SU-DHL-6 (cell line): ENCODE data around the gene FOXC1.

Experiments
- H2AFZ ChIP-seq: fragments of 200-600 bp; sonication (generic); 2 replicates; pipeline ENCODE4 v1.6.1; 2014; ENCODE audit warnings: low read depth, mild to moderate bottlenecking, moderate library complexity, mixed read lengths, antibody characterized with exemption, low read length; ENCODE audit not compliant: severe bottlenecking
- H3F3A ChIP-seq: fragments of 200-600 bp; shearing (Covaris generic); 2 replicates; pipeline ENCODE4 v1.6.0; 2016; ENCODE audit warnings: antibody characterized with exemption, mild to moderate bottlenecking; ENCODE audit not compliant: insufficient read depth
- H3K27ac ChIP-seq: fragments of 200-600 bp; sonication (generic); 2 replicates; pipeline ENCODE4 v1.5.1; 2016; ENCODE audit warnings: low read depth, mild to moderate bottlenecking, low read length, moderate library complexity, mixed read lengths
- H3K27me3 ChIP-seq: fragments of 200-600 bp; sonication (generic), shearing (Covaris generic); 2 replicates; pipeline ENCODE4 v1.6.0; 2014; ENCODE audit warnings: mild to moderate bottlenecking, low read length
- H3K36me3 ChIP-seq: fragments of 200-600 bp; sonication (generic); 2 replicates; pipeline ENCODE4 v1.6.1; 2014; ENCODE audit warnings: mild to moderate bottlenecking, low read length, mixed read lengths
- H3K4me2 ChIP-seq: fragments of 300-600, 200-600 bp; shearing (Covaris generic), sonication (generic); 2 replicates; pipeline ENCODE4 v1.6.0; 2014; ENCODE audit warnings: low read length, low read depth, mild to moderate bottlenecking; ENCODE audit not compliant: poor library complexity, severe bottlenecking
- H3K4me3 ChIP-seq: fragments of 200-600 bp; sonication (generic); 2 replicates; pipeline ENCODE4 v1.5.1; 2014; ENCODE audit warnings: antibody characterized with exemption, low read length, mild to moderate bottlenecking, mixed read lengths; ENCODE audit not compliant: insufficient read depth, poor library complexity, severe bottlenecking
- H3K79me2 ChIP-seq: fragments of 200-600 bp; sonication (generic); 2 replicates; pipeline ENCODE4 v1.6.1; 2014; ENCODE audit warnings: mild to moderate bottlenecking, low read length, moderate library complexity; ENCODE audit not compliant: insufficient read depth
- H3K9ac ChIP-seq: fragments of 200-600 bp; sonication (generic); 2 replicates; pipeline ENCODE4 v1.7.0; 2014; ENCODE audit warnings: mild to moderate bottlenecking, low read length
- H3K9me2 ChIP-seq: fragments of 200-600 bp; sonication (generic); replicated peaks from 2 replicates; pipeline ENCODE4 v1.6.1; 2014; ENCODE audit warnings: low read length; ENCODE audit not compliant: insufficient read depth
- H3K9me3 ChIP-seq: fragments of 200-600 bp; sonication (generic); 2 replicates; pipeline ENCODE4 v1.6.1; 2014; ENCODE audit warnings: low read length, mixed read lengths; ENCODE audit not compliant: insufficient read depth
- H4K20me1 ChIP-seq: fragments of 200-600 bp; sonication (generic); 2 replicates; pipeline ENCODE4 v1.6.1; 2014; ENCODE audit warnings: low read depth, mild to moderate bottlenecking, antibody characterized with exemption, low read length, moderate library complexity, mixed read lengths
- EZH2phosphoT487 ChIP-seq: fragments of 200-600 bp; sonication (generic), shearing (Covaris generic); conservative IDR thresholded peaks from 2 replicates; pipeline ENCODE4 v1.6.1; 2018; ENCODE audit warnings: mild to moderate bottlenecking, antibody characterized with exemption, low read length, moderate library complexity, mixed read lengths
- TF ChIP-seq, protein P1 (sequence below): fragments of 200-600 bp; sonication (generic); IDR thresholded peaks from one replicate; pipeline ENCODE4 v1.5.1; 2017; ENCODE audit warnings: antibody characterized with exemption, mild to moderate bottlenecking, low read length, moderate library complexity; ENCODE audit not compliant: insufficient read depth, poor library complexity, severe bottlenecking

The FOXC1 gene

DNA sequence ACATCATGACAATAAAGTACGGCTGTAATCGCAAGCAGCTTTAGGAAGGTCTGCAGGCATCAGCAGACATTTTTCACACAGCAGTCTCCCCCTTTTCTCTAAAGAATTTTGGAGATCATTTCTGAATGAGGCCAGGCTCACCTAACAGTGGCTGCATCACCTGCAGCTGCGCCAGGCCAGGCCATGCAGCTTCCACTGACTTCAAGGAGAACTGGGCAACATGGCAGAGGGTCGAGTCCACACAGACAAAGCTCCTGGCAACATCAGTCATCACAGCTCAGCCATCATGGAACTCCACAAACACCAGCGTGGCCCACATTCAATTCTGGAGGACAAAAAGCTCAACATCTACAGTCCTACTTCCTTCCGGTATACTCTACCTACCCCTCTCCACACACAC is 17.8 kb upstream of the FOXC1 start:
- no peak overlapping the region for H3K4me2 ChIP-seq
- no peaks in the 10 kb centered on the region for H4K20me1 ChIP-seq
- H3F3A ChIP-seq: no peaks in the 10 kb centered on the region
- H3K79me2 ChIP-seq: no peaks in the 10 kb centered on the region
- no peak overlapping the region for H2AFZ ChIP-seq
- no peak overlapping the region for H3K9ac ChIP-seq
- no peaks in the 10 kb centered on the region for H3K9me3 ChIP-seq
- H3K36me3 ChIP-seq: no peaks in the 10 kb centered on the region
- no peaks in the 10 kb centered on the region for H3K9me2 ChIP-seq
- no peak overlapping the region for H3K4me3 ChIP-seq
- H3K27ac ChIP-seq: no peak overlapping the region
- TF ChIP-seq, protein P1, sequence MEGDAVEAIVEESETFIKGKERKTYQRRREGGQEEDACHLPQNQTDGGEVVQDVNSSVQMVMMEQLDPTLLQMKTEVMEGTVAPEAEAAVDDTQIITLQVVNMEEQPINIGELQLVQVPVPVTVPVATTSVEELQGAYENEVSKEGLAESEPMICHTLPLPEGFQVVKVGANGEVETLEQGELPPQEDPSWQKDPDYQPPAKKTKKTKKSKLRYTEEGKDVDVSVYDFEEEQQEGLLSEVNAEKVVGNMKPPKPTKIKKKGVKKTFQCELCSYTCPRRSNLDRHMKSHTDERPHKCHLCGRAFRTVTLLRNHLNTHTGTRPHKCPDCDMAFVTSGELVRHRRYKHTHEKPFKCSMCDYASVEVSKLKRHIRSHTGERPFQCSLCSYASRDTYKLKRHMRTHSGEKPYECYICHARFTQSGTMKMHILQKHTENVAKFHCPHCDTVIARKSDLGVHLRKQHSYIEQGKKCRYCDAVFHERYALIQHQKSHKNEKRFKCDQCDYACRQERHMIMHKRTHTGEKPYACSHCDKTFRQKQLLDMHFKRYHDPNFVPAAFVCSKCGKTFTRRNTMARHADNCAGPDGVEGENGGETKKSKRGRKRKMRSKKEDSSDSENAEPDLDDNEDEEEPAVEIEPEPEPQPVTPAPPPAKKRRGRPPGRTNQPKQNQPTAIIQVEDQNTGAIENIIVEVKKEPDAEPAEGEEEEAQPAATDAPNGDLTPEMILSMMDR: no peak
- no peak for TF ChIP-seq EZH2phosphoT487
- no peaks in the 10 kb centered on the region for H3K27me3 ChIP-seq

DNA sequence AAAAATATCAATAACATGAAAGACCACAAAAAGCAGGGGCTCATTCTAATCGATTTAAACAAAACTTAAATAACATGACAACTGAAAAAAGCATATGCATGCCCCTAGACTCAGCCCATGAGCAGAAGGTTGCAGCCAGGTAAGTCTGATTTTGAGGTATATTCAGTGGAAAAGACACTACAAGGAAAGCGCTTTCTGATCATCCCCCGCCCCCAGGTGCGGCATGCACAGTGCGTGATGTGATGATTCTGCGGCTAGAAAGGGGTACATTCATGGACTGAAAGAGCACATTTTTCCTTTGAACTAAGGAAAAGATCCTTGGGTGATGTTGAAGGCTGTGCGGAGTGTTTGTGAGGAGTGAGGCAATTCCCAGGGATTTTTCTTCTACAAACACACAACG is 16.9 kb upstream of the FOXC1 start:
- H3K79me2 ChIP-seq: no peaks in the 10 kb centered on the region
- H2AFZ ChIP-seq: no peak overlapping the region
- no peak overlapping the region for H3K27ac ChIP-seq
- H3K4me3 ChIP-seq: no peak overlapping the region
- no peaks in the 10 kb centered on the region for H3K9me2 ChIP-seq
- no peaks in the 10 kb centered on the region for H3K36me3 ChIP-seq
- H3K27me3 ChIP-seq: no peaks in the 10 kb centered on the region
- no peaks in the 10 kb centered on the region for H3F3A ChIP-seq
- H3K9ac ChIP-seq: no peak overlapping the region
- H3K9me3 ChIP-seq: no peaks in the 10 kb centered on the region
- no peak for TF ChIP-seq EZH2phosphoT487
- TF ChIP-seq, protein P1: no peak
- H3K4me2 ChIP-seq: no peak overlapping the region
- H4K20me1 ChIP-seq: no peaks in the 10 kb centered on the region

DNA sequence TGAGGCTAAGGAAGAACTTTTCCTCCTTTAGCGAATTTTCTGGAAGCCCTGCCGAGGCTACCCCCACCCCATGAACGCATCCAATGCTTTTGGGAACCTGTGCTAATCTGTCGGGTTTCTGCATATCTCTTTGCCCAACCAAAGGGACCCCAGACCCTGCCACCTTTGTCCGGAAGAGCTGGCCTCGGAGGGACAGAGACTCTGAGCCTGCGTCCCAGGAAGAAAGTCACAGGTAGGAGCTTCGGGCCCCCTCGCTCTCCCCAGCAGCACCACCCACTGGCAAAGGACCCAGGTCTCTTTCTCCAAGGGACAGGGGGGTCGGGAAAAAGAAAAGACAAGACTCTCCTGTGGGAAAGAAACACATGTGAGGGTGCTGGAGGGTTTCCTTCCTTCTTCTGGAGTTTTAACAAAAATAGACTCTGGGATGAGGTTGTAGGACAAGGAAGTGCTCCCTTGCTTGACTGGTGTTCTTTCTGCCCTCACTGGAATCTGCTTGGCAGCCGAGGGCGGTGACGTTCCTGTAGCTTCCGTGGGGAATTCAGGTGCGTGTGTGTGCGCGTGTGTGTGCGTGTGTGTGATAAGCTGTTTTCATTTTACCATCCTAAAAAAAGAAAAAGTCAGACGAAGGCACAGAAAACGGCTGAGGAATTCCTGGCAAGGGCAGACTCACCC is 16.3 kb upstream of the FOXC1 start:
- H3K79me2 ChIP-seq: no peaks in the 10 kb centered on the region

More for the DNA sequence above, 16.3 kb upstream of the FOXC1 start:
- Histone ChIP-seq H3K9me2 (no peaks in the 10 kb centered on the region), H3K9me3 (no peaks in the 10 kb centered on the region), H3K36me3 (no peaks in the 10 kb centered on the region), H3F3A (no peaks in the 10 kb centered on the region), H3K4me2 (no peak overlapping the region), H3K4me3 (no peak overlapping the region), H3K9ac (no peak overlapping the region), H3K27me3 (no peaks in the 10 kb centered on the region), H3K27ac (no peak overlapping the region), H2AFZ (no peak overlapping the region), H4K20me1 (no peaks in the 10 kb centered on the region)
- no peak for TF ChIP-seq EZH2phosphoT487
- TF ChIP-seq, protein P1: no peak
